IPS-18a (cell line): ENCODE data around the gene LRRK2.

ENCODE experiments used
- H3K27ac ChIP-seq: one replicate; pipeline ENCODE4 v1.5.1; 2013; ENCODE audit warnings: low read length
- H3K27me3 ChIP-seq: one replicate; pipeline ENCODE4 v1.6.1; 2013; ENCODE audit warnings: mild to moderate bottlenecking, low read length; ENCODE audit not compliant: control insufficient read depth, insufficient read depth
- H3K36me3 ChIP-seq: one replicate; pipeline ENCODE4 v1.6.1; 2013; ENCODE audit warnings: low read depth, low read length; ENCODE audit not compliant: control insufficient read depth
- H3K4me1 ChIP-seq: one replicate; pipeline ENCODE4 v1.6.1; 2013; ENCODE audit warnings: low read depth, low read length; ENCODE audit not compliant: control insufficient read depth
- H3K4me3 ChIP-seq: one replicate; pipeline ENCODE4 v1.5.1; 2013; ENCODE audit warnings: low read length
- H3K9ac ChIP-seq: one replicate; pipeline ENCODE4 v1.6.1; 2013; ENCODE audit warnings: mild to moderate bottlenecking, low read length, moderate library complexity
- H3K9me3 ChIP-seq: one replicate; pipeline ENCODE4 v1.6.1; 2013; ENCODE audit warnings: low read depth, low read length; ENCODE audit not compliant: control insufficient read depth

The LRRK2 gene

GRCh38 chr12:40331886-40332285 lies 107.1 kb downstream of the LRRK2 start:
- Histone ChIP-seq H3K4me1 (no peaks in the 10 kb centered on the region), H3K9me3 (peaks cover 8% of the 10 kb centered on the region), H3K36me3 (no peaks in the 10 kb centered on the region), H3K9ac (no peak overlapping the region), H3K4me3 (no peak overlapping the region), H3K27me3 (no peaks in the 10 kb centered on the region), H3K27ac (no peak overlapping the region)

GRCh38 chr12:40335991-40336390 lies 111.2 kb downstream of the LRRK2 start:
- Histone ChIP-seq H3K4me3 (no peak overlapping the region), H3K27me3 (no peaks in the 10 kb centered on the region), H3K9ac (no peak overlapping the region), H3K36me3 (no peaks in the 10 kb centered on the region), H3K27ac (no peak overlapping the region), H3K4me1 (no peaks in the 10 kb centered on the region), H3K9me3 (peaks cover 2% of the 10 kb centered on the region)

GRCh38 chr12:40336573-40337199 lies 111.9 kb downstream of the LRRK2 start:
- no peaks in the 10 kb centered on the region for H3K4me1 ChIP-seq
- no peak overlapping the region for H3K27ac ChIP-seq
- no peaks in the 10 kb centered on the region for H3K9me3 ChIP-seq
- H3K27me3 ChIP-seq, result no peaks in the 10 kb centered on the region
- H3K4me3 ChIP-seq, result no peak overlapping the region
- no peak overlapping the region for H3K9ac ChIP-seq
- no peaks in the 10 kb centered on the region for H3K36me3 ChIP-seq

- Histone ChIP-seq H3K4me1 (no peaks in the 10 kb centered on the region), H3K9me3 (no peaks in the 10 kb centered on the region), H3K36me3 (no peaks in the 10 kb centered on the region), H3K4me3 (no peak overlapping the region), H3K27ac (no peak overlapping the region), H3K9ac (no peak overlapping the region), H3K27me3 (no peaks in the 10 kb centered on the region)
Observed at GRCh38 chr12:40338071-40338470, 113.3 kb downstream of the LRRK2 start.

- Histone ChIP-seq H3K4me1 (no peaks in the 10 kb centered on the region), H3K27me3 (no peaks in the 10 kb centered on the region), H3K36me3 (no peaks in the 10 kb centered on the region), H3K9ac (no peak overlapping the region), H3K4me3 (no peak overlapping the region), H3K9me3 (no peaks in the 10 kb centered on the region), H3K27ac (no peak overlapping the region)
Observed at GRCh38 chr12:40338621-40339020, 113.8 kb downstream of the LRRK2 start.

- H3K36me3 ChIP-seq, result no peaks in the 10 kb centered on the region
Observed at GRCh38 chr12:40342010-40342409, 117.2 kb downstream of the LRRK2 start.

GRCh38 chr12:40343124-40343523 lies 118.3 kb downstream of the LRRK2 start:
- no peaks in the 10 kb centered on the region for H3K9me3 ChIP-seq
- H3K27ac ChIP-seq, result no peak overlapping the region
- H3K27me3 ChIP-seq, result no peaks in the 10 kb centered on the region
- H3K4me3 ChIP-seq, result no peak overlapping the region
- no peaks in the 10 kb centered on the region for H3K36me3 ChIP-seq
- H3K9ac ChIP-seq, result no peak overlapping the region
- no peaks in the 10 kb centered on the region for H3K4me1 ChIP-seq

More at GRCh38 chr12:40342010-40342409, 117.2 kb downstream of the LRRK2 start:
- no peak overlapping the region for H3K4me3 ChIP-seq
- no peak overlapping the region for H3K9ac ChIP-seq
- no peaks in the 10 kb centered on the region for H3K9me3 ChIP-seq
- no peak overlapping the region for H3K27ac ChIP-seq
- H3K4me1 ChIP-seq, result no peaks in the 10 kb centered on the region
- H3K27me3 ChIP-seq, result no peaks in the 10 kb centered on the region

- Histone ChIP-seq H3K9me3 (no peaks in the 10 kb centered on the region), H3K27me3 (no peaks in the 10 kb centered on the region), H3K4me3 (no peak overlapping the region), H3K27ac (no peak overlapping the region), H3K9ac (no peak overlapping the region), H3K4me1 (no peaks in the 10 kb centered on the region), H3K36me3 (no peaks in the 10 kb centered on the region)
Observed at GRCh38 chr12:40344312-40344711, 119.5 kb downstream of the LRRK2 start.

- H3K36me3 ChIP-seq, result no peaks in the 10 kb centered on the region
- H3K9me3 ChIP-seq, result no peaks in the 10 kb centered on the region
- no peaks in the 10 kb centered on the region for H3K4me1 ChIP-seq
- no peak overlapping the region for H3K9ac ChIP-seq
- no peak overlapping the region for H3K4me3 ChIP-seq
- no peak overlapping the region for H3K27ac ChIP-seq
- H3K27me3 ChIP-seq, result no peaks in the 10 kb centered on the region
Observed at GRCh38 chr12:40351976-40352375, 127.2 kb downstream of the LRRK2 start.

GRCh38 chr12:40375076-40375475 lies 150.3 kb downstream of the LRRK2 start:
- H3K36me3 ChIP-seq, result no peaks in the 10 kb centered on the region
- no peak overlapping the region for H3K27ac ChIP-seq
- H3K9me3 ChIP-seq, result no peaks in the 10 kb centered on the region
- no peak overlapping the region for H3K9ac ChIP-seq
- no peak overlapping the region for H3K4me3 ChIP-seq
- no peaks in the 10 kb centered on the region for H3K4me1 ChIP-seq
- H3K27me3 ChIP-seq, result no peaks in the 10 kb centered on the region

- no peaks in the 10 kb centered on the region for H3K9me3 ChIP-seq
- H3K27ac ChIP-seq, result no peak overlapping the region
- H3K4me1 ChIP-seq, result no peaks in the 10 kb centered on the region
- H3K4me3 ChIP-seq, result no peak overlapping the region
- no peak overlapping the region for H3K9ac ChIP-seq
- no peaks in the 10 kb centered on the region for H3K36me3 ChIP-seq
- no peaks in the 10 kb centered on the region for H3K27me3 ChIP-seq
Observed at GRCh38 chr12:40376533-40377267, 151.9 kb downstream of the LRRK2 start.

GRCh38 chr12:40378691-40379090 lies 153.9 kb downstream of the LRRK2 start:
- Histone ChIP-seq H3K36me3 (no peaks in the 10 kb centered on the region), H3K27me3 (no peaks in the 10 kb centered on the region), H3K4me3 (no peak overlapping the region), H3K9me3 (no peaks in the 10 kb centered on the region), H3K9ac (no peak overlapping the region), H3K27ac (no peak overlapping the region), H3K4me1 (no peaks in the 10 kb centered on the region)
